Measurements from ENCODE around the gene NLN.
"Not testable (repeated sequence)": the region's sequence is repeated elsewhere in the genome, so short reads cannot be mapped to it uniquely, and the experiment has no call there.

Gene NLN

DNA sequence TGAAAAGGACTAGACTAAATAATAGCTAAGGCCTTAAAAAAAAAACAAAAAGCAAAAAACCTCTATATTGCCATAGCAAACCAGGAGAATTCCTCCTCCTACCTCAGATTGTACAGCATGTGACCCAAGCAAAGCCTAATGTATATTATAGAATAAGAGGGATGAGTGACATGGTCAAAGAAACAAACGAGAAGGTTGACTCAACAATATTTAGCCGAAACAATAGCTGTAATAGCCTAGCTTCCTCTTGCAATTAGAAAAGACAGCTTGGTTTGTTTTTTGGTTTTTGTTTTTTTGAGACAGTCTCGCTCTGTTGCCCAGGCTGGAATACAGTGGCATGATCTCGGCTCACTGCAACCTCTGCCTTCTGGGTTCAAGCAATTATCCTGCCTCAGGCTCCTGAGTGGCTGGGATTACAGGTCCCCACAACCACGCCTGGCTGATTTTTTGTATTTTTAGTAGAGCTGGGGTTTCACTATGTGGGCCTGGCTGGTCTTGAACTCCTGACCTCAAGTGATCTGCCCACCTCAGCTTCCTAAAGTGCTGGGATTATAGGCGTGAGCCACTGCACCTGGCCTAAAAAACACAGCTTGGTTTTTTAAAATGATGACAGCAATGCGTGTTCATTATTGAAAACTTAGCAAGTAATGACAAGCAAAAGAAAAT is 5.6 kb downstream of the NLN start:
- Histone ChIP-seq H3K9ac (ENCODE audit: low read length) (no peak overlapping the region), H3K27ac (ENCODE audit: low read length) (no peak overlapping the region), H3K79me2 (ENCODE audit: low read length) (peaks cover 47% of the 10 kb centered on the region), H3K27me3 (replicated peaks; ENCODE audit: insufficient read depth, low read length) (no peaks in the 10 kb centered on the region), H2AFZ (ENCODE audit: low read length) (no peak overlapping the region), H3K4me3 (ENCODE audit: low read length) (no peak overlapping the region), H3K9me2 (replicated peaks; ENCODE audit: insufficient read depth, low read length) (no peaks in the 10 kb centered on the region), H3K9me3 (replicated peaks; ENCODE audit: insufficient read depth, low read length) (no peaks in the 10 kb centered on the region), H3K4me1 (ENCODE audit: low read length) (peaks cover 13% of the 10 kb centered on the region), H3F3A (ENCODE audit: insufficient read depth, low read length) (peaks cover 11% of the 10 kb centered on the region), H3K4me2 (ENCODE audit: low read depth, low read length) (no peak overlapping the region), H3K36me3 (replicated peaks; ENCODE audit: insufficient read depth, low read length) (no peaks in the 10 kb centered on the region), H4K20me1 (ENCODE audit: insufficient read depth, low read length) (no peaks in the 10 kb centered on the region)
- TF ChIP-seq, protein P1, sequence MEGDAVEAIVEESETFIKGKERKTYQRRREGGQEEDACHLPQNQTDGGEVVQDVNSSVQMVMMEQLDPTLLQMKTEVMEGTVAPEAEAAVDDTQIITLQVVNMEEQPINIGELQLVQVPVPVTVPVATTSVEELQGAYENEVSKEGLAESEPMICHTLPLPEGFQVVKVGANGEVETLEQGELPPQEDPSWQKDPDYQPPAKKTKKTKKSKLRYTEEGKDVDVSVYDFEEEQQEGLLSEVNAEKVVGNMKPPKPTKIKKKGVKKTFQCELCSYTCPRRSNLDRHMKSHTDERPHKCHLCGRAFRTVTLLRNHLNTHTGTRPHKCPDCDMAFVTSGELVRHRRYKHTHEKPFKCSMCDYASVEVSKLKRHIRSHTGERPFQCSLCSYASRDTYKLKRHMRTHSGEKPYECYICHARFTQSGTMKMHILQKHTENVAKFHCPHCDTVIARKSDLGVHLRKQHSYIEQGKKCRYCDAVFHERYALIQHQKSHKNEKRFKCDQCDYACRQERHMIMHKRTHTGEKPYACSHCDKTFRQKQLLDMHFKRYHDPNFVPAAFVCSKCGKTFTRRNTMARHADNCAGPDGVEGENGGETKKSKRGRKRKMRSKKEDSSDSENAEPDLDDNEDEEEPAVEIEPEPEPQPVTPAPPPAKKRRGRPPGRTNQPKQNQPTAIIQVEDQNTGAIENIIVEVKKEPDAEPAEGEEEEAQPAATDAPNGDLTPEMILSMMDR (IDR thresholded peaks at IDR 0.05; ENCODE audit: low read length) = no peak
- TF ChIP-seq EZH2 (optimal IDR thresholded peaks at IDR 0.05; ENCODE audit: low read depth, low read length) (no peak), EZH2phosphoT487 (IDR thresholded peaks at IDR 0.05; ENCODE audit: low read length) (no peak)
- no peak for DNase-seq

DNA sequence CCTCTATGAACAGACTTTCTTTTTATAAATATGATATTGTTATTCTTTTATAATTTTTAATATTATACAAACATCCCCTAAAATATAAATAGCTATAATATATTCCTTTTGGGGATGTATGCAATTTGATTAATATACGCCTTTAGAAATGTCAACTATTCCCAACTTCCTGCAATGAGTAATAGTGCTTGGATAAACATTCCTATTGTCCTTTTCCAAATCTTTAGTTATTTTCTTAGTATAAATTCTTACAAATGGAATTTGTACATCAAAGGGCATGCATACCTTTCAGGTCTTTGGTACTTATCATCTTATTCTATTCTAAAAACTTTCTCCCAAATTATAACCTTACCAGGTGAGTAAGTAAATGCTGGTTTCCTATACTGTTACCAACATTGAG is 6.2 kb downstream of the NLN start:
- Histone ChIP-seq H3K4me2 (ENCODE audit: low read depth, low read length) (no peak overlapping the region), H3K36me3 (replicated peaks; ENCODE audit: insufficient read depth, low read length) (no peaks in the 10 kb centered on the region), H3F3A (ENCODE audit: insufficient read depth, low read length) (peaks cover 9% of the 10 kb centered on the region), H3K27ac (ENCODE audit: low read length) (no peak overlapping the region), H3K9me3 (replicated peaks; ENCODE audit: insufficient read depth, low read length) (no peaks in the 10 kb centered on the region), H3K9me2 (replicated peaks; ENCODE audit: insufficient read depth, low read length) (no peaks in the 10 kb centered on the region), H4K20me1 (ENCODE audit: insufficient read depth, low read length) (no peaks in the 10 kb centered on the region), H3K27me3 (replicated peaks; ENCODE audit: insufficient read depth, low read length) (no peaks in the 10 kb centered on the region), H3K9ac (ENCODE audit: low read length) (no peak overlapping the region), H3K79me2 (ENCODE audit: low read length) (peaks cover 44% of the 10 kb centered on the region), H2AFZ (ENCODE audit: low read length) (no peak overlapping the region), H3K4me1 (ENCODE audit: low read length) (peaks cover 9% of the 10 kb centered on the region), H3K4me3 (ENCODE audit: low read length) (no peak overlapping the region)
- no peak for DNase-seq
- TF ChIP-seq EZH2 (optimal IDR thresholded peaks at IDR 0.05; ENCODE audit: low read depth, low read length) (no peak), EZH2phosphoT487 (IDR thresholded peaks at IDR 0.05; ENCODE audit: low read length) (no peak)
- TF ChIP-seq, protein P1 (IDR thresholded peaks at IDR 0.05; ENCODE audit: low read length) = no peak

DNA sequence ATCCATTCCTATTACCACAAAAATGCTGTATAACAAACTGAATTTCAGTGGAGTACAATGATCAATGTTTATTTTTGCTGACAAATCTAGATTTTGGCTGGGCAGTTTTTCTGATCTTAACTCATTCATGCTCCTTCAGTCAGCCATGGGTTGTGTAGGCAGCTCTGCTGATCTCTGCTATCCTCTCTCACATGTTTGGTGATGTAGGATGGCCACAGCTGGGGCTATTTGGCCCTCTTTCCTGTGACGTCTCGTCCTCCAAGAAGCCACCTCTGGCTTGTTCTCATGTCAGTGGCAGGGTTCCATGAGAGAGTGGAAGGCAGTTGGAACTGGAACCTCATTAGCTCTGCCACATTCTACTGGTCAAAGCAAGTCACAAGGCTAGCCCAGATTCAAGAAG is 8.9 kb downstream of the NLN start:
- no peak for DNase-seq
- H3K36me3 ChIP-seq (replicated peaks; ENCODE audit: insufficient read depth, low read length) = no peaks in the 10 kb centered on the region
- no peaks in the 10 kb centered on the region for H3K27me3 ChIP-seq (replicated peaks; ENCODE audit: insufficient read depth, low read length)
- H3K9ac ChIP-seq (ENCODE audit: low read length) = no peak overlapping the region
- H3K79me2 ChIP-seq (ENCODE audit: low read length) = peaks cover 31% of the 10 kb centered on the region
- no peak overlapping the region for H3K4me2 ChIP-seq (ENCODE audit: low read depth, low read length)
- no peaks in the 10 kb centered on the region for H3K9me3 ChIP-seq (replicated peaks; ENCODE audit: insufficient read depth, low read length)
- H3K9me2 ChIP-seq (replicated peaks; ENCODE audit: insufficient read depth, low read length) = no peaks in the 10 kb centered on the region
- H3K4me1 ChIP-seq (ENCODE audit: low read length) = peaks cover 9% of the 10 kb centered on the region; the same call in 1 of the 2 replicates
- no peak overlapping the region for H3K4me3 ChIP-seq (ENCODE audit: low read length)
- TF ChIP-seq EZH2phosphoT487 (IDR thresholded peaks at IDR 0.05; ENCODE audit: low read length) = no peak
- TF ChIP-seq, protein P1 (IDR thresholded peaks at IDR 0.05; ENCODE audit: low read length) = no peak
- TF ChIP-seq EZH2 (optimal IDR thresholded peaks at IDR 0.05; ENCODE audit: low read depth, low read length) = no peak
- peaks cover 14% of the 10 kb centered on the region for H3F3A ChIP-seq (ENCODE audit: insufficient read depth, low read length)
- no peaks in the 10 kb centered on the region for H4K20me1 ChIP-seq (ENCODE audit: insufficient read depth, low read length)
- H2AFZ ChIP-seq (ENCODE audit: low read length) = no peak overlapping the region
- H3K27ac ChIP-seq (ENCODE audit: low read length) = no peak overlapping the region

DNA sequence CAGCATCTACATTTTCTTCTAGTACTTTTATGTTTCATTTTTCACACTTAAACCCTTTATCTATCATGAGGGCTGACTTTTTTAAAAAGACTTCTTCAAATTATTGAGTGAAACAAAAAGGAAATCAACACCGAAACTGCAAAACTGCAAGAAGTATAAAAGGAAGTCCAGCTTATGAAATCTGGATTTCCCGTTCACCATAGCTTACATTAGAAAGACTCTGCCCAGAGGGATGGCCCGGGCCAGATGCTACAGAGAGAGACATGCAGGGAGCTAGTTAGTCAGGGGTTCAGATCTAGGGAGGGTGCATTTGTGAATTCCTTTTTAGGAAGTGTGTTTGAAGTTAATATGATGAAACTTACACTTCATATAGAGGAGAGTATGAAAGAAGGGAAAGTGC is 10.0 kb downstream of the NLN start:
- DNase-seq = peak; percentile 54
- H3K9me3 ChIP-seq (replicated peaks; ENCODE audit: insufficient read depth, low read length); H3K36me3 ChIP-seq (replicated peaks; ENCODE audit: insufficient read depth, low read length); H3K27me3 ChIP-seq (replicated peaks; ENCODE audit: insufficient read depth, low read length); H2AFZ ChIP-seq (ENCODE audit: low read length); H3K9me2 ChIP-seq (replicated peaks; ENCODE audit: insufficient read depth, low read length); H3K4me1 ChIP-seq (ENCODE audit: low read length); H3K9ac ChIP-seq (ENCODE audit: low read length); H4K20me1 ChIP-seq (ENCODE audit: insufficient read depth, low read length); H3K4me3 ChIP-seq (ENCODE audit: low read length): not testable (repeated sequence)
- Histone ChIP-seq H3K27ac (ENCODE audit: low read length) (peak overlapping the region; percentile 19; the same call in 1 of the 2 replicates), H3F3A (ENCODE audit: insufficient read depth, low read length) (peaks cover 14% of the 10 kb centered on the region), H3K79me2 (ENCODE audit: low read length) (peaks cover 23% of the 10 kb centered on the region), H3K4me2 (ENCODE audit: low read depth, low read length) (peak overlapping the region; percentile 14; the same call in 1 of the 2 replicates)

DNA sequence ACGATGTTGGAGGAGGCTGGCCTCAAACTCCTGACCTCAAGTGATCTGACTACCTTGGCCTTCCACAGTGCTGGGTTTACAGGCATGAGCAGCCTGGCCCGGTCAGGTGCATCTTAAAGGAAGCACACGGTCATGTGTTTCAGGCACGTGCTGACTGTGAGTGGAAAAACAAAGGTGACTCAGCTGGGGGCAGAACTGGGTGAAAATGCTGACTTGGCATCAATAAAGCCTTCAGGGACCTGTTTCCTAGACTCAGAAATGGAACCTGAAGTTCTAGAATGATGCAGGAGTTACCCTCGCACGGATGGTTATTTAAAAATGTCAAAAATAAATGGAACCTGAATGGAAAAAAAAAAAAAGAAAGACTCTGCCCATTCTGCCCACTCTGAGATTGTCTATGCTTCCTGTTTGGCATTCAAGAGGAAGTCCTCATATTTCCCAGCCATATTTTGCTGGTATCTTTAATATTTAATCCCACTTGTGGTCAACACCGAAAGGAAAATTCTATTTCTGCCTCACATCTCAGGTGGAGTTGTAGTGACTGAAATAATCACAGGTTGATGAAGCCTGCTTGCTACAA is 12.3 kb downstream of the NLN start:
- not testable (repeated sequence) for H3K9me2 ChIP-seq (replicated peaks; ENCODE audit: insufficient read depth, low read length); H4K20me1 ChIP-seq (ENCODE audit: insufficient read depth, low read length); H3K36me3 ChIP-seq (replicated peaks; ENCODE audit: insufficient read depth, low read length); H3K27me3 ChIP-seq (replicated peaks; ENCODE audit: insufficient read depth, low read length); H2AFZ ChIP-seq (ENCODE audit: low read length); H3K9me3 ChIP-seq (replicated peaks; ENCODE audit: insufficient read depth, low read length); H3K4me1 ChIP-seq (ENCODE audit: low read length); H3K4me3 ChIP-seq (ENCODE audit: low read length); H3K9ac ChIP-seq (ENCODE audit: low read length)
- peak; percentile 45 for DNase-seq
- Histone ChIP-seq H3K4me2 (ENCODE audit: low read depth, low read length) (peak overlapping the region; percentile 10; the same call in 1 of the 2 replicates), H3F3A (ENCODE audit: insufficient read depth, low read length) (peaks cover 14% of the 10 kb centered on the region), H3K79me2 (ENCODE audit: low read length) (peaks cover 21% of the 10 kb centered on the region; the same call in 1 of the 2 replicates), H3K27ac (ENCODE audit: low read length) (peak overlapping the region; percentile 28; the same call in 1 of the 2 replicates)
